ENCODE measurements around the gene FBXL14. TPM values are rescaled to one million over a fixed set of nuclear protein-coding genes. Genes with fewer than 3 reads are reported as not detected.
A peak's percentile ranks its signal among the peaks of the same experiment; 100 is the strongest.

The FBXL14 gene
- total RNA-seq, 1 experiment from 2014 or later = 23.6 TPM

- peaks cover 34% of the 10 kb centered on the region for H3K4me1 ChIP-seq
- DNase-seq = peak in 1 of 2 experiments; percentile 71
These were observed 448 bp downstream of the FBXL14 start for GRCh38 chr12:1594006-1594260.

GRCh38 chr12:1593174-1594005 lies 991 bp downstream of the FBXL14 start:
- Mint-ChIP-seq H3K36me3 (ENCODE audit: insufficient read depth, unreplicated experiment) (peaks cover 28% of the 10 kb centered on the region), H3K4me3 (ENCODE audit: unreplicated experiment) (peak overlapping the region; percentile 89), H3K4me1 (ENCODE audit: low read depth, unreplicated experiment) (peaks cover 43% of the 10 kb centered on the region), H3K9me3 (ENCODE audit: unreplicated experiment) (no peaks in the 10 kb centered on the region), H3K27me3 (ENCODE audit: insufficient read depth, unreplicated experiment) (no peaks in the 10 kb centered on the region), H3K27ac (ENCODE audit: unreplicated experiment) (peak overlapping the region; percentile 69)
- Histone ChIP-seq H3K9me3 (no peaks in the 10 kb centered on the region), H3K36me3 (ENCODE audit: control insufficient read depth, insufficient read depth, low read length) (peaks cover 3% of the 10 kb centered on the region; the same call in 1 of the 2 replicates), H3K27me3 (replicated peaks; ENCODE audit: control insufficient read depth, insufficient read depth, low read length) (no peaks in the 10 kb centered on the region), H3K4me3 (ENCODE audit: low read depth, low read length) (peak overlapping the region; percentile 51), H3K4me1 (peaks cover 34% of the 10 kb centered on the region)
- no TSS peak for BruUV-seq (replicated peaks)
- POLR2A ChIA-PET = interaction anchor here (0.6 to 0.8 kb wide), 2 partner anchors 10 to 221 kb away, joined by 3 to 5 read pairs; no protein-coding TSS in a partner anchor
- peak; percentile 77 to 81 for DNase-seq
- no peak for TF ChIP-seq CTCF (IDR thresholded peaks at IDR 0.05; ENCODE audit: insufficient read depth in 1 of 2, low read depth in 1 of 2, low read length in 1 of 2, severe bottlenecking in 1 of 2, unreplicated experiment in 1 of 2)
- intact Hi-C loops (cut with micrococcal nuclease; ENCODE audit: unreplicated experiment) = no loop called here
- CTCF ChIA-PET = interaction anchor here (0.9 to 2.3 kb wide), 5 partner anchors 10 to 501 kb away, joined by 3 to 13 read pairs (median 5); no protein-coding TSS in a partner anchor

More at GRCh38 chr12:1594006-1594260, 448 bp downstream of the FBXL14 start:
- H3K4me1 Mint-ChIP-seq (ENCODE audit: low read depth, unreplicated experiment) = peaks cover 38% of the 10 kb centered on the region
- ChIA-PET CTCF (interaction anchor here (0.9 to 2.3 kb wide), 5 partner anchors 11 to 501 kb away, joined by 3 to 13 read pairs (median 5); no protein-coding TSS in a partner anchor), POLR2A (interaction anchor here (0.6 kb wide), 1 partner anchor 222 kb away, joined by 3 read pairs; no protein-coding TSS in a partner anchor)
- H3K9me3 Mint-ChIP-seq (ENCODE audit: unreplicated experiment) = no peaks in the 10 kb centered on the region
- no peaks in the 10 kb centered on the region for H3K27me3 Mint-ChIP-seq (ENCODE audit: insufficient read depth, unreplicated experiment)
- Histone ChIP-seq H3K36me3 (ENCODE audit: control insufficient read depth, insufficient read depth, low read length) (peaks cover 3% of the 10 kb centered on the region; the same call in 1 of the 2 replicates), H3K9me3 (no peaks in the 10 kb centered on the region), H3K27me3 (replicated peaks; ENCODE audit: control insufficient read depth, insufficient read depth, low read length) (no peaks in the 10 kb centered on the region), H3K4me3 (ENCODE audit: low read depth, low read length) (peak overlapping the region; percentile 51)
- intact Hi-C loops (cut with micrococcal nuclease; ENCODE audit: unreplicated experiment) = no loop called here
- peak overlapping the region; percentile 89 for H3K4me3 Mint-ChIP-seq (ENCODE audit: unreplicated experiment)
- no TSS peak for BruUV-seq (replicated peaks)
- no peak overlapping the region for H3K27ac Mint-ChIP-seq (ENCODE audit: unreplicated experiment)
- TF ChIP-seq CTCF (IDR thresholded peaks at IDR 0.05; ENCODE audit: insufficient read depth in 1 of 2, low read depth in 1 of 2, low read length in 1 of 2, severe bottlenecking in 1 of 2, unreplicated experiment in 1 of 2) = no peak
- H3K36me3 Mint-ChIP-seq (ENCODE audit: insufficient read depth, unreplicated experiment) = peaks cover 23% of the 10 kb centered on the region

GRCh38 chr12:1592444-1593173 lies 1.8 kb downstream of the FBXL14 start:
- DNase-seq = no peak
- Histone ChIP-seq H3K9me3 (no peaks in the 10 kb centered on the region), H3K27me3 (replicated peaks; ENCODE audit: control insufficient read depth, insufficient read depth, low read length) (no peaks in the 10 kb centered on the region), H3K36me3 (ENCODE audit: control insufficient read depth, insufficient read depth, low read length) (peaks cover 3% of the 10 kb centered on the region; the same call in 1 of the 2 replicates), H3K4me1 (peaks cover 34% of the 10 kb centered on the region), H3K4me3 (ENCODE audit: low read depth, low read length) (peak overlapping the region; percentile 51)
- no peak for TF ChIP-seq CTCF (IDR thresholded peaks at IDR 0.05; ENCODE audit: insufficient read depth in 1 of 2, low read depth in 1 of 2, low read length in 1 of 2, severe bottlenecking in 1 of 2, unreplicated experiment in 1 of 2)
- H3K9me3 Mint-ChIP-seq (ENCODE audit: unreplicated experiment) = no peaks in the 10 kb centered on the region
- peaks cover 28% of the 10 kb centered on the region for H3K36me3 Mint-ChIP-seq (ENCODE audit: insufficient read depth, unreplicated experiment)
- peaks cover 45% of the 10 kb centered on the region for H3K4me1 Mint-ChIP-seq (ENCODE audit: low read depth, unreplicated experiment)
- intact Hi-C loops (cut with micrococcal nuclease; ENCODE audit: unreplicated experiment) = no loop called here
- no peaks in the 10 kb centered on the region for H3K27me3 Mint-ChIP-seq (ENCODE audit: insufficient read depth, unreplicated experiment)
- H3K27ac Mint-ChIP-seq (ENCODE audit: unreplicated experiment) = peak overlapping the region; percentile 69
- CTCF ChIA-PET = interaction anchor here (0.9 to 2.3 kb wide), 6 partner anchors 9 to 500 kb away, joined by 3 to 13 read pairs (median 4); no protein-coding TSS in a partner anchor
- H3K4me3 Mint-ChIP-seq (ENCODE audit: unreplicated experiment) = peak overlapping the region; percentile 89
- POLR2A ChIA-PET = interaction anchor here (0.8 kb wide), 1 partner anchor 10 kb away, joined by 5 read pairs; no protein-coding TSS in a partner anchor
- BruUV-seq (replicated peaks) = no TSS peak

All from Caco-2 (cell line).